ENCODE results near the gene GTF3C5.

Gene GTF3C5, protein sequence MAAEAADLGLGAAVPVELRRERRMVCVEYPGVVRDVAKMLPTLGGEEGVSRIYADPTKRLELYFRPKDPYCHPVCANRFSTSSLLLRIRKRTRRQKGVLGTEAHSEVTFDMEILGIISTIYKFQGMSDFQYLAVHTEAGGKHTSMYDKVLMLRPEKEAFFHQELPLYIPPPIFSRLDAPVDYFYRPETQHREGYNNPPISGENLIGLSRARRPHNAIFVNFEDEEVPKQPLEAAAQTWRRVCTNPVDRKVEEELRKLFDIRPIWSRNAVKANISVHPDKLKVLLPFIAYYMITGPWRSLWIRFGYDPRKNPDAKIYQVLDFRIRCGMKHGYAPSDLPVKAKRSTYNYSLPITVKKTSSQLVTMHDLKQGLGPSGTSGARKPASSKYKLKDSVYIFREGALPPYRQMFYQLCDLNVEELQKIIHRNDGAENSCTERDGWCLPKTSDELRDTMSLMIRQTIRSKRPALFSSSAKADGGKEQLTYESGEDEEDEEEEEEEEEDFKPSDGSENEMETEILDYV

DNA sequence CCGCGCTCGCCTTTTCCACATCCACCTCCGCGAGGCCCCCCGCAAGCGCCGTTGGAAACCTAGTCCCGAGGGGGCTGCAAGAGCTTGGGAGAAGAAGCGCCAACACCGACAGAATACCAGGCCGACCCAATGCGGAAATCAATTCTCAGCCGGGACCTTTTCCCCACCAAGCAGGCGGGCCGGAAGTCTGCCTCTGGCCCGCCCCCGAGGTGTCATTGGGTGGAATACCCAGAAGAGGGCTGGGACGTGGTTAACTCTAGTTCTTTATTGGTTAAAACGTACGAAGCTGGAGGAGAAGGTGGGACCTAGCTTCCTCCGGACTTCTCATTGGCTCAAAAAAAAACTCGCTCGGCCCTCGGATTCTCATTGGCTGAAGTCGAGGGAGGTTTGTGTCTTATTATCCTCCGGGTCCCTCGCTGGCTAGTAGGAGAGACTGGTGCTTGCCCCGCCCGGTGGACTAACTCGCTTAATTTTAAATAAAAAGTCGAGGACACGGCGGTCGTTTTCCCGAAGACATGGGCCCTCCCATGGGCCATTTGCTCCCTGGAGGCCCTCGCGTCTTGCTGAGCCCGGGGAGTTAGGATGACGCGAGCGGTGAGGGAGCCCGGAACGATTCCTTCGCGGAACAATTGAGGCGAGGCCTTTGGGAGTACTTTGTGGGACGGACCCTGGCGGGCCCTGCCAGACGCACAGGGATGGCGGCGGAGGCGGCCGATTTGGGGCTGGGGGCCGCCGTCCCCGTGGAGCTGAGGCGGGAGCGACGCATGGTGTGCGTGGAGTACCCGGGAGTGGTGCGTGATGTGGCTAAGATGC lies at the start of gene GTF3C5:
Gene GTF3C5, plus strand, starts transcription at position 681 of the 813 bp plus-strand sequence. Its CDS starts 15 bp downstream, at position 696.
- peak within 1 kb of the TSS; percentile 87 for H3K27ac ChIP-seq
- TF ChIP-seq, protein P1, sequence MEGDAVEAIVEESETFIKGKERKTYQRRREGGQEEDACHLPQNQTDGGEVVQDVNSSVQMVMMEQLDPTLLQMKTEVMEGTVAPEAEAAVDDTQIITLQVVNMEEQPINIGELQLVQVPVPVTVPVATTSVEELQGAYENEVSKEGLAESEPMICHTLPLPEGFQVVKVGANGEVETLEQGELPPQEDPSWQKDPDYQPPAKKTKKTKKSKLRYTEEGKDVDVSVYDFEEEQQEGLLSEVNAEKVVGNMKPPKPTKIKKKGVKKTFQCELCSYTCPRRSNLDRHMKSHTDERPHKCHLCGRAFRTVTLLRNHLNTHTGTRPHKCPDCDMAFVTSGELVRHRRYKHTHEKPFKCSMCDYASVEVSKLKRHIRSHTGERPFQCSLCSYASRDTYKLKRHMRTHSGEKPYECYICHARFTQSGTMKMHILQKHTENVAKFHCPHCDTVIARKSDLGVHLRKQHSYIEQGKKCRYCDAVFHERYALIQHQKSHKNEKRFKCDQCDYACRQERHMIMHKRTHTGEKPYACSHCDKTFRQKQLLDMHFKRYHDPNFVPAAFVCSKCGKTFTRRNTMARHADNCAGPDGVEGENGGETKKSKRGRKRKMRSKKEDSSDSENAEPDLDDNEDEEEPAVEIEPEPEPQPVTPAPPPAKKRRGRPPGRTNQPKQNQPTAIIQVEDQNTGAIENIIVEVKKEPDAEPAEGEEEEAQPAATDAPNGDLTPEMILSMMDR (conservative IDR thresholded peaks at IDR 0.05), result no peak

DNA sequence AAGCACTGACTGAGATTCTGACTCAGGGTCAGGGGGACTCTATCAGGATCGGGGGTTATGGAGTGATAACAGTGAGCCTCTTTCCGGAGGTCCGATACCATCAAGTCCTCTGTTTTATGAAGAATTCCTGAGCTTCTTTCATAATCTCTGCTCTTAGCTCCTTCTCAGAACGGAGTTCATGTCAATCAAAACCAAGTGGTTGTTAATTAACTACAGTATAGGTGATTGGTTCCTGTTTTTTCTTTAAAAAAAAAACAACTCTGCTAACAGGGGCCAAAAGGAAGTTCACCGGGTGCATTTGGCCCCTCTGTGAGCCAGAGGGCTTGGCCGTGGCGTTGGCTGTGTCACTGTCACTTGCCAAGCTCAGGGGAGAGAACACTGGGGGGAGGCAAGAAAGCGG lies 48.3 kb upstream of the GTF3C5 start:
- TF ChIP-seq, protein P1 (conservative IDR thresholded peaks at IDR 0.05), result no peak
- H3K27ac ChIP-seq, result no peak overlapping the region

DNA sequence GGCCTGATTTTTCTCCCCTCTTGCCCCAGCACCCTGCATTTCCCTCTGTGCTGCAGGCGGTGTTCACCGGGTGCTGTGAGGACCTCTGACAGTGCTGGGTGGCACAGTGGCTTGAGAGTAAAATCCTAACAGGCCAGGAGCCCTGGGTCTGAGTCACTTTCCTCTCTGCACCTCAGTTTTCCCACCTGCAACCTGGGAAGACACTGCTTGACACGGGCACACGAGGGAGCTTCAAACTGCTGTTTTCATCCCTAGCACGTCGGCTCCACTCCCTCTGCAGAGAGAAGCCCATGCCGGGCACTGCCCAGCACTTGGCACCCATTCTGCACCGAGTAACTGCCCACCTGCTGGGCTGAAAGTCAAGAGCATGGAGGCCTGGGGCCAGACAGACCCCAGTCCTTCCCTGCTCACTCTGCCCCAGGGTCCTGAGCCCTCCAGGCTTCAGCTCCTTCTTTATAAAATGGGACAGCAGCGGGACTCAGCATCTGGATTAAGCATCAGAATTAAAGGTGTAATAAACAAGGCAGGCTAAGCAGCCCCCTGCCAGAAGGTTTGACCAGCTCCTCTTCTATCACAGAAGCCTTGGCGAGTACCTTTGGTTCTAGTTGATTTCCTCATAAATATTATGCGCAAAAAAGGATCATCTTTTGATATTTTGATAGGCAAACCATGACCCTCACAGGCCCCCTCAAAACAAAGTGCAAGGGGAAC lies 47.2 kb upstream of the GTF3C5 start:
- H3K27ac ChIP-seq, result no peak overlapping the region
- TF ChIP-seq, protein P1 (conservative IDR thresholded peaks at IDR 0.05), result no peak

DNA sequence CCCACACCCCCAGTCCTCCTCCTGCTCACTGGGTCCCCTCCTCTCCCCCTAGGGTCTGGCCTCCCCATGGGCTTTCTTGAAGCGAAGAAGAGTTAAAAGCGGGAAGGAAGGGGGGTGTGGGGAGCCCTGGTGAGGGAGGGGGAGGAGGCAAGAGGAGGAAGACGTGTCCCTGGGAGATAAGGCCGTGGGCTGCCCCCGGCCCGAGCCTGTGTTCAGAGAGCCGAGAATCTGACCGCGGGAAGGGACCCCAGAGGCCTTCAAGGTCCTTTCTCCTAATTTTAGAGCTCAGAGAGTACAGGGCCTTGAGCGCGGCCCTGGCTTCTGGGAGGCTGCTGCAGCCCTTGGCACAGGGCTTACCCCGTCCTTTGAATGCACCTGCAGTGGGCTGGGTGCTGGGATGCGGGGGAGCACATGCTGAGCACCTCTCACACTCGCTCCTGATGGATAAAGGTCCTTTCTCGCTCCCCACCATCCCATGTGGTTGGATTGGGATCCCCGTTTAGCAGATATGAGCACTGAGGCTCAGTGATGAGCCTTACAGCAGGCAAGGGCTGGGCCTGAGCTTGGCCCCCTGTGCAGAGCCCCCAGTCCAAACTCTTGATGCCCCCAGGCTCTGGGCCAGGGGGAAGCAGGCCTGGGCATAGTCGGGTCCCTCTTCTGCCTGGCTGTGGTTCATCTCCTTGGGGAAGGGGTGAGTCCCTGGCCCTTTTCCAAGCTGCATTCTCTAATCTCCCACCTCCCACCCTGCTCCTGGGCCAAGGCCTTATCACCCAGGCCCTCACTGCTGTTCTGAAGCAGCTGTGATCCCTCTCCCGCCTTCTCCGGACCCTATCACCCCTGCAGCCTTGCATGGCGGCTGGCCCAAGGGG lies 46.4 kb upstream of the GTF3C5 start:
- TF ChIP-seq, protein P1 (conservative IDR thresholded peaks at IDR 0.05), result no peak
- H3K27ac ChIP-seq, result no peak overlapping the region

DNA sequence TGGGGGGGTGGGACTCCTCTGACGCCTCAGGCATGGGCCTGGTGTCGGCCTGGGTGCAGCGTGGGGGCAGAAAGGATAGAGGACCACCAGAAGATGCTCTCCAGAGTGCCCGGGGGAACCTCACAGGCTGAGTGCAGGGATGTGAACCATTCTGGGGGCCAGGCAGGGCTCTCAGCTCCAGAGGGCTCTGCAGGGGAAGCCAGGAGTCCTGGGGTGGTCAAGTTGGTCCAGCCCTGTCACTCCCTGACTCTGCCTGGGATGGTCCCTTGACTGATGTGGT lies 45.8 kb upstream of the GTF3C5 start:
- no peak overlapping the region for H3K27ac ChIP-seq
- TF ChIP-seq, protein P1 (conservative IDR thresholded peaks at IDR 0.05), result no peak

DNA sequence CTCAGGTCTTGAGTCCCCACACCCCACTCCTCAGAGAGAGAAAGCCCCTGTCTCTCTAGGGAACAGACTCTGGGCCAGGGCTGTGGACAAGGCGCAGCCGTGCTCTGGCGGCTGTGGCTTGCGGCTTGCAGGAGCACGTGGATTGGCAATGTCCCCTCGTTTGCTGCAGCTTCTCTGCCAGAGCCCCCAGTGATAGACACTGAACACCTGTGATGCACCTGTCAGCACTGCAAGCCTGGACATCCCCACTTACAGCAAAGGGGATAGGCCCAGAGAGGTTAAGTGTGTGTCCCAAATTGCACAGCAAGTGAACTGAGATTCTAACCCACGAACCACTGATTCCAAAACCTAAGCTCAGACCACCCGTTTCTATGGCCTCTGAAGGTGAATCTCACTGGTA lies 45.3 kb upstream of the GTF3C5 start:
- TF ChIP-seq, protein P1 (conservative IDR thresholded peaks at IDR 0.05), result no peak
- no peak overlapping the region for H3K27ac ChIP-seq
